GM12878 (cell line): ENCODE results near the gene DSTYK. TPM values are rescaled to one million over a fixed set of nuclear protein-coding genes. Genes with fewer than 3 reads are reported as not detected.
"Not testable (repeated sequence)": the region's sequence is repeated elsewhere in the genome, so short reads cannot be mapped to it uniquely, and the experiment has no call there.

Experiments used
- ATAC-seq: fragments of 200-7000 bp; cut with Tn5 transposase; 3 replicates; pipeline ENCODE4 v1.9.1; 2020; ENCODE audit warnings: mild to moderate bottlenecking, moderate library complexity
- BruUV-seq: library from RNA; stranded (reverse); fragments of 400-500 nt; replicated peaks from 2 replicates; lab custom pipeline; 2021; lab: Mats Ljungman, UMichigan
- CTCF ChIA-PET: fragments of 300-600 bp; sonication (Branson Sonifier 250); formaldehyde crosslinking; extraction: SDS; loops from one replicate; lab custom pipeline; 2021; ENCODE audit warnings: inconsistent platforms; lab: Yijun Ruan, JAX
- POLR2A ChIA-PET: fragments of 350-600 bp; formaldehyde crosslinking; extraction: SDS; loops from one replicate; lab custom pipeline; 2021; ENCODE audit warnings: inconsistent platforms; lab: Charles Lee
- RAD21 ChIA-PET: fragments of 300-600 bp; sonication (Branson Sonifier 250); formaldehyde crosslinking; loops from one replicate; lab custom pipeline; 2023; ENCODE audit warnings: antibody characterized with exemption; ENCODE audit not compliant: unreplicated experiment; lab: Charles Lee
- SMC1A ChIA-PET: fragments of 300-600 bp; sonication (Branson Sonifier 250); formaldehyde crosslinking; loops from one replicate; lab custom pipeline; 2023; ENCODE audit not compliant: unreplicated experiment, uncharacterized antibody; lab: Charles Lee
- DNase-seq: peaks from one replicate; pipeline ENCODE4 v3.0.0-alpha.2; 2011; ENCODE audit warnings: low read depth, low spot score
- FAIRE-seq: peaks from 3 replicates; lab custom pipeline; 2011; peaks lifted over from hg19 to GRCh38; lab: Jason Lieb, UNC
- H2AFZ ChIP-seq: 2 replicates; pipeline ENCODE4 v1.6.0; 2011; ENCODE audit warnings: low read depth, low read length, control low read depth; ENCODE audit not compliant: control insufficient read depth
- H3K27ac ChIP-seq: 2 replicates; pipeline ENCODE4 v1.5.1; 2011; ENCODE audit warnings: control low read depth; ENCODE audit not compliant: control insufficient read depth, insufficient read depth
- H3K27me3 ChIP-seq, 2 experiments: replicated peaks in 1 of 2; 2 replicates each; pipeline versions ENCODE4 v1.6.0 to v1.6.1; 2011; ENCODE audit warnings: low read length in 1 of 2; ENCODE audit not compliant: control insufficient read depth in 2 of 2, insufficient read depth in 2 of 2
- H3K36me3 ChIP-seq, 2 experiments: 2 replicates each; pipeline ENCODE4 v1.5.1; 2011; ENCODE audit warnings: low read length in 1 of 2; ENCODE audit not compliant: control insufficient read depth in 2 of 2, insufficient read depth in 2 of 2
- H3K4me1 ChIP-seq: 2 replicates; pipeline ENCODE4 v1.6.1; 2011; ENCODE audit warnings: mild to moderate bottlenecking, low read length, moderate library complexity, mixed read lengths; ENCODE audit not compliant: control insufficient read depth, insufficient read depth
- H3K4me2 ChIP-seq: 2 replicates; pipeline ENCODE4 v1.6.0; 2011; ENCODE audit warnings: control low read depth; ENCODE audit not compliant: control insufficient read depth, insufficient read depth
- H3K4me3 ChIP-seq: fragments of 200-600 bp; sonication (generic); 2 replicates; pipeline ENCODE4 v1.5.1; 2016
- H3K79me2 ChIP-seq: 2 replicates; pipeline ENCODE4 v1.6.0; 2011; ENCODE audit warnings: low read length; ENCODE audit not compliant: control insufficient read depth, insufficient read depth
- H3K9ac ChIP-seq: 2 replicates; pipeline ENCODE4 v1.8.0; 2011; ENCODE audit warnings: low read length, control low read depth, mixed read lengths; ENCODE audit not compliant: control insufficient read depth, insufficient read depth
- H3K9me3 ChIP-seq: replicated peaks from 3 replicates; pipeline ENCODE4 v1.5.1; 2011; ENCODE audit warnings: mild to moderate bottlenecking, low read length; ENCODE audit not compliant: control insufficient read depth, insufficient read depth
- H4K20me1 ChIP-seq: 2 replicates; pipeline ENCODE4 v1.6.0; 2011; ENCODE audit not compliant: control insufficient read depth, insufficient read depth
- ASH2L ChIP-seq: fragments of 300-600, 200-600 bp; sonication (generic); IDR thresholded peaks from 2 replicates; pipeline ENCODE4 v1.6.1; 2017; ENCODE audit warnings: low read depth, mild to moderate bottlenecking, borderline replicate concordance
- EZH2 ChIP-seq: IDR thresholded peaks from 2 replicates; pipeline ENCODE4 v1.6.1; 2012; ENCODE audit warnings: low read depth, mild to moderate bottlenecking, control low read depth, inconsistent platforms, low read length, borderline replicate concordance; ENCODE audit not compliant: control insufficient read depth
- FOS ChIP-seq: IDR thresholded peaks from 3 replicates; pipeline ENCODE4 v1.6.1; 2011; ENCODE audit warnings: borderline replicate concordance; ENCODE audit not compliant: insufficient read length; ENCODE audit errors: extremely low read depth
- FOXM1 ChIP-seq: IDR thresholded peaks from 2 replicates; pipeline ENCODE4 v1.6.1; 2012; ENCODE audit warnings: low read depth, mild to moderate bottlenecking, inconsistent platforms, low read length, moderate library complexity
- HSF1 ChIP-seq: fragments of 150-350 bp; IDR thresholded peaks from 2 replicates; pipeline ENCODE4 v1.6.1; 2014; ENCODE audit warnings: mild to moderate bottlenecking, low read depth, low read length
- MEF2B ChIP-seq: fragments of 450-650 bp; IDR thresholded peaks from 2 replicates; pipeline ENCODE4 v1.6.1; 2018; ENCODE audit warnings: mild to moderate bottlenecking, moderate library complexity; ENCODE audit not compliant: partially characterized antibody, poor library complexity, severe bottlenecking
- PAX8 ChIP-seq: fragments of 450-650 bp; IDR thresholded peaks from 2 replicates; pipeline ENCODE4 v1.6.1; 2017; ENCODE audit warnings: mild to moderate bottlenecking, moderate library complexity
- SMARCA5 ChIP-seq: fragments of 450-650 bp; IDR thresholded peaks from 2 replicates; pipeline ENCODE4 v1.6.1; 2017; ENCODE audit warnings: mild to moderate bottlenecking
- YBX1 ChIP-seq: fragments of 450-650 bp; IDR thresholded peaks from 2 replicates; pipeline ENCODE4 v1.6.1; 2016; ENCODE audit warnings: antibody characterized with exemption
- WGBS: methylation state at CpG from one replicate; pipeline ENCODE4 v1.1.6; 2016; ENCODE audit warnings: low lambda C conversion rate; ENCODE audit not compliant: insufficient replicate concordance, insufficient coverage; ENCODE audit errors: missing lambda C conversion rate; 5-methylcytosine and 5-hydroxymethylcytosine counted together
- in situ Hi-C: fragments of 300-500 bp; cut with MboI; formaldehyde crosslinking; loops from 9 replicates; pipeline ENCODE4 v1.14.3; 2018; ENCODE audit warnings: mixed read lengths
- intact Hi-C: fragments of 100-400 bp; cut with micrococcal nuclease; formaldehyde crosslinking; loops from one replicate; pipeline ENCODE4 v1.14.2; 2022; ENCODE audit not compliant: unreplicated experiment
- polyA plus RNA-seq, 11 experiments: library from polyadenylated mRNA; depleted of rRNA in 4 of 11; unstranded in 6 of 11; stranded (reverse) in 5 of 11; fragments of >200 nt; fragmentation: Nextera tagmentation in 4 of 11; fragmentation: Illumina TruSeq in 1 of 11; extraction: Ambion mirVana in 4 of 11; extraction: Trizol in 1 of 11; gene quantifications; 1 replicate in 1 of 11; 2 replicates in 10 of 11; pipeline versions ENCODE4 v1.2.1 to v1.2.3, GENCODE V29; 2011 to 2016; ENCODE audit warnings: inconsistent platforms in 2 of 11, missing spikeins in 2 of 11, low read depth in 1 of 11
- total RNA-seq, 4 experiments: library from RNA; depleted of rRNA in 3 of 4; stranded (reverse); fragments of >200 nt in 3 of 4; fragmentation: Illumina TruSeq in 1 of 4; extraction: Trizol in 1 of 4; gene quantifications; 2 replicates each; pipeline versions ENCODE4 v1.2.1 to v1.2.3, GENCODE V29; 2013 to 2021
- TF ChIP-seq, protein P1 (sequence below): fragments of 450-650 bp; IDR thresholded peaks from 2 replicates; pipeline ENCODE4 v1.6.1; 2016; ENCODE audit warnings: mild to moderate bottlenecking
- TF ChIP-seq, protein P2 (sequence below): IDR thresholded peaks from 2 replicates; pipeline ENCODE4 v1.6.1; 2012; ENCODE audit warnings: low read depth, low read length, improper control_type of control experiment

The DSTYK gene
- total and polyA plus RNA-seq, 10 of the 15 experiments (the other 5 are each of a cell fraction or from before 2014, with no cell fraction given), result 2.7 to 5.5 (median 3.6) TPM

DNA sequence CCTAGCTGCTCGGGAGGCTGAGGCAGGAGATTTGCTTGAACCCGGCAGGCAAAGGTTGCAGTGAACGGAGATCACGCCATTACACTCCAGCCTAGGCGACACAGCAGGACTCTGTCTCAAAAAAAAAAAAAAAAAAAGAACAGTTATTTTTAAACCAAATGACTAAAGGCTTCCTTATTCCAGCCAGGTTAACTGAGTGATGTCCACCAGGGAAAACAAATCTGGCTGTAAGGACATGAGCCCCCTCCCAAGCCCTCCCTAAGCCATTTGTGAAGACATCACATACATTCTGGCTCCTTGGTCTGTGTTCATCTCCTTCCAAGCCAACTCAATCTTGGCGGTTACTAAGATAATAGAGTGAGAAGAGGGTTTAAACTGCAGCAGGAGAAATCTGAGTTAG lies 24.4 kb upstream of the DSTYK start:
- ChIA-PET RAD21 (interaction anchor here (1.7 to 24.5 kb wide), 2 partner anchors 17 to 51 kb away, joined by 4 to 728 read pairs; no protein-coding TSS in a partner anchor), POLR2A (no interaction called here), SMC1A (interaction anchor here (1.0 to 12.1 kb wide), 3 partner anchors 11 to 83 kb away, joined by 3 to 427 read pairs (median 15); no protein-coding TSS in a partner anchor)
- H3K79me2 ChIP-seq, result no peaks in the 10 kb centered on the region
- H3K9me3 ChIP-seq, result no peaks in the 10 kb centered on the region
- H3K27me3 ChIP-seq, result no peaks in the 10 kb centered on the region; a peak in 1 of 4 replicates
- H3K4me2 ChIP-seq, result no peak overlapping the region
- no peaks in the 10 kb centered on the region for H4K20me1 ChIP-seq
- ATAC-seq, result no peak
- no peak for DNase-seq
- H3K9ac ChIP-seq, result no peak overlapping the region
- no peak overlapping the region for H3K4me3 ChIP-seq
- 68% methylated on average over 6 of the region's 6 CpGs for WGBS
- no peak for FAIRE-seq
- H3K27ac ChIP-seq, result no peak overlapping the region
- in situ Hi-C loops, result no loop called here
- TF ChIP-seq EZH2 (no peak), MEF2B (no peak), HSF1 (no peak), FOXM1 (no peak), ASH2L (no peak), PAX8 (no peak), YBX1 (no peak), SMARCA5 (no peak), FOS (no peak)
- TF ChIP-seq, protein P1, sequence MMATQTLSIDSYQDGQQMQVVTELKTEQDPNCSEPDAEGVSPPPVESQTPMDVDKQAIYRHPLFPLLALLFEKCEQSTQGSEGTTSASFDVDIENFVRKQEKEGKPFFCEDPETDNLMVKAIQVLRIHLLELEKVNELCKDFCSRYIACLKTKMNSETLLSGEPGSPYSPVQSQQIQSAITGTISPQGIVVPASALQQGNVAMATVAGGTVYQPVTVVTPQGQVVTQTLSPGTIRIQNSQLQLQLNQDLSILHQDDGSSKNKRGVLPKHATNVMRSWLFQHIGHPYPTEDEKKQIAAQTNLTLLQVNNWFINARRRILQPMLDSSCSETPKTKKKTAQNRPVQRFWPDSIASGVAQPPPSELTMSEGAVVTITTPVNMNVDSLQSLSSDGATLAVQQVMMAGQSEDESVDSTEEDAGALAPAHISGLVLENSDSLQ, result no peak
- TF ChIP-seq, protein P2, sequence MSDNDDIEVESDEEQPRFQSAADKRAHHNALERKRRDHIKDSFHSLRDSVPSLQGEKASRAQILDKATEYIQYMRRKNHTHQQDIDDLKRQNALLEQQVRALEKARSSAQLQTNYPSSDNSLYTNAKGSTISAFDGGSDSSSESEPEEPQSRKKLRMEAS, result no peak
- TF ChIP-seq, all 136 proteins: peak for 0
- Histone ChIP-seq H3K4me1 (peaks cover 30% of the 10 kb centered on the region), H2AFZ (no peak overlapping the region), H3K36me3 (no peaks in the 10 kb centered on the region)
- CTCF ChIA-PET, result interaction anchor here (1.0 to 19.1 kb wide), 3 partner anchors 16 to 118 kb away, joined by 3 to 836 read pairs (median 3); no protein-coding TSS in a partner anchor
- intact Hi-C loops, result no loop called here
- BruUV-seq, result no TSS peak

DNA sequence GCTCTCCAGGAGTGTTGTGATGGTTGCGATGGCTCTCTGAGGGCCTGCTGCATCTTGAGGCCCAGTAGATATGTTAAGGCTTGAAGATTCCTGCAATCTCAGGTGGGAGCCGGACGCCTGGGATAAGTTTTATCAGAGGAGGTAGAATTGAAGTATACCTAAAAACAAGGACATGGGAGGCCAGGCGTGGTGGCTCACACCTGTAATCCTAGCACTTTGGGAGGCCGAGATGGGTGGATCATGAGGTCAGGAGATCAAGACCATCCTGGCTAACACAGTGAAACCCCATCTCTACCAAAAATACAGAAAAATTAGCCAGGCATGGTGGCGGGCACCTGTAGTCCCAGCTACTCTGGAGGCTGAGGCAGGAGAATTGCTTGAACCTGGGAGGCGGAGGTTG lies 22.5 kb upstream of the DSTYK start:
- H3K9ac ChIP-seq, H3K27me3 ChIP-seq, H3K9me3 ChIP-seq, ATAC-seq, intact Hi-C loops, H3K79me2 ChIP-seq, H2AFZ ChIP-seq, H3K4me2 ChIP-seq, H4K20me1 ChIP-seq, FAIRE-seq, H3K27ac ChIP-seq, BruUV-seq, DNase-seq, H3K4me3 ChIP-seq, H3K36me3 ChIP-seq, in situ Hi-C loops: not testable (repeated sequence)
- CTCF ChIA-PET, result interaction anchor here (19.1 kb wide), 1 partner anchor 18 kb away, joined by 836 read pairs; no protein-coding TSS in a partner anchor
- RAD21 ChIA-PET, result interaction anchor here (1.7 to 24.5 kb wide), 3 partner anchors 19 to 53 kb away, joined by 4 to 728 read pairs (median 12); no protein-coding TSS in a partner anchor
- POLR2A ChIA-PET, result interaction anchor here (0.7 to 1.9 kb wide), 4 partner anchors 9 to 28 kb away, joined by 3 to 5 read pairs (median 3); no protein-coding TSS in a partner anchor
- 57% methylated on average over 7 of the region's 7 CpGs for WGBS
- peaks cover 40% of the 10 kb centered on the region for H3K4me1 ChIP-seq
- SMC1A ChIA-PET, result interaction anchor here (0.6 to 12.1 kb wide), 6 partner anchors 12 to 144 kb away, joined by 3 to 427 read pairs (median 4); no protein-coding TSS in a partner anchor
